ENCODE results near the gene C2CD4A.
A peak's percentile ranks its signal among the peaks of the same experiment; 100 is the strongest.
"Not testable (repeated sequence)": the region's sequence is repeated elsewhere in the genome, so short reads cannot be mapped to it uniquely, and the experiment has no call there.

Gene C2CD4A

GRCh38 chr15:62066663-62067447 is at the start of gene C2CD4A:
Gene C2CD4A (plus strand): TSS chr15:62066977. CDS start chr15:62067614, 637 bp downstream.
- no peak for DNase-seq (ENCODE audit: insufficient read length, low spot score)
- FAIRE-seq: no peak

GRCh38 chr15:62020576-62021160 is 46.1 kb upstream of the C2CD4A start:
- DNase-seq (ENCODE audit: insufficient read length, low spot score): no peak
- FAIRE-seq: no peak

- no peak for FAIRE-seq
- no peak for DNase-seq (ENCODE audit: insufficient read length, low spot score)
Measured at GRCh38 chr15:62021991-62022600, 44.7 kb upstream of the C2CD4A start.

GRCh38 chr15:62026487-62027262 is 40.1 kb upstream of the C2CD4A start:
- no peak for DNase-seq (ENCODE audit: insufficient read length, low spot score)
- no peak for FAIRE-seq

- FAIRE-seq: no peak
- DNase-seq (ENCODE audit: insufficient read length, low spot score): no peak
Measured at GRCh38 chr15:62027263-62027565, 39.6 kb upstream of the C2CD4A start.

- FAIRE-seq: no peak
- no peak for DNase-seq (ENCODE audit: insufficient read length, low spot score)
Measured at GRCh38 chr15:62027916-62028315, 38.9 kb upstream of the C2CD4A start.

GRCh38 chr15:62035256-62035924 is 31.4 kb upstream of the C2CD4A start:
- DNase-seq (ENCODE audit: insufficient read length, low spot score) (peak; percentile 22), FAIRE-seq (no peak)

GRCh38 chr15:62046078-62046743 is 20.6 kb upstream of the C2CD4A start:
- FAIRE-seq (no peak), DNase-seq (ENCODE audit: insufficient read length, low spot score) (no peak)

- no peak for DNase-seq (ENCODE audit: insufficient read length, low spot score)
- no peak for FAIRE-seq
Measured at GRCh38 chr15:62047282-62047827, 19.4 kb upstream of the C2CD4A start.

GRCh38 chr15:62048254-62048653 is 18.5 kb upstream of the C2CD4A start:
- not testable (repeated sequence) for FAIRE-seq; DNase-seq (ENCODE audit: insufficient read length, low spot score)

GRCh38 chr15:62050115-62050514 is 16.7 kb upstream of the C2CD4A start:
- FAIRE-seq (no peak), DNase-seq (ENCODE audit: insufficient read length, low spot score) (no peak)

GRCh38 chr15:62051166-62051565 is 15.6 kb upstream of the C2CD4A start:
- FAIRE-seq (no peak), DNase-seq (ENCODE audit: insufficient read length, low spot score) (no peak)

- FAIRE-seq (no peak), DNase-seq (ENCODE audit: insufficient read length, low spot score) (no peak)
Measured at GRCh38 chr15:62052713-62053112, 14.1 kb upstream of the C2CD4A start.

- FAIRE-seq: no peak
- no peak for DNase-seq (ENCODE audit: insufficient read length, low spot score)
Measured at GRCh38 chr15:62053439-62054085, 13.2 kb upstream of the C2CD4A start.

- DNase-seq (ENCODE audit: insufficient read length, low spot score): no peak
- no peak for FAIRE-seq
Measured at GRCh38 chr15:62054979-62055378, 11.8 kb upstream of the C2CD4A start.

GRCh38 chr15:62057341-62057980 is 9.3 kb upstream of the C2CD4A start:
- DNase-seq (ENCODE audit: insufficient read length, low spot score) (no peak), FAIRE-seq (no peak)

GRCh38 chr15:62058327-62059028 is 8.3 kb upstream of the C2CD4A start:
- DNase-seq (ENCODE audit: insufficient read length, low spot score) (no peak), FAIRE-seq (no peak)

- FAIRE-seq (no peak), DNase-seq (ENCODE audit: insufficient read length, low spot score) (no peak)
Measured at GRCh38 chr15:62059108-62059815, 7.5 kb upstream of the C2CD4A start.
